Suprapubic skin (tissue), 4 donors: Measurements from ENCODE around the gene KIF16B.

ENCODE experiments used
- CTCF ChIP-seq, 2 donors: fragments of 200-600 bp in 1 of 2; fragments of 450-650 bp in 1 of 2; sonication (generic) in 1 of 2; IDR thresholded peaks; one replicate each; pipeline ENCODE4 v1.5.1; 2016 to 2019; ENCODE audit warnings: antibody characterized with exemption in 2 of 2, mild to moderate bottlenecking in 1 of 2, moderate library complexity in 1 of 2
- POLR2A ChIP-seq, 2 donors: fragments of 450-650 bp; IDR thresholded peaks; one replicate each; pipeline ENCODE4 v1.6.1; 2017; ENCODE audit warnings: antibody characterized with exemption in 2 of 2, mild to moderate bottlenecking in 2 of 2, moderate library complexity in 2 of 2
- POLR2AphosphoS5 ChIP-seq, 3 donors: sonication (generic); formaldehyde crosslinking; IDR thresholded peaks; one replicate each; pipeline ENCODE4 v1.6.1; 2017; ENCODE audit warnings: antibody characterized with exemption in 3 of 3

GRCh38 chr20:16573001-16573965 is at the start of gene KIF16B:
- TF ChIP-seq CTCF (IDR thresholded peaks at IDR 0.05), result no peak
- no peak for TF ChIP-seq POLR2AphosphoS5 (IDR thresholded peaks at IDR 0.05)
- no peak for TF ChIP-seq POLR2A (IDR thresholded peaks at IDR 0.05)
